ENCODE data around the gene NELFB.

The NELFB gene

GRCh38 chr9:137315581-137316011 is 60.5 kb downstream of the NELFB start:
- TF ChIP-seq BACH2 (CRISPR knock-in tag; IDR thresholded peaks at IDR 0.05; ENCODE audit: borderline replicate concordance) = no peak
- TF ChIP-seq CSDC2 (CRISPR knock-in tag; IDR thresholded peaks at IDR 0.05) = no peak
- TF ChIP-seq TSHZ2 (CRISPR knock-in tag; IDR thresholded peaks at IDR 0.05) = no peak
- TF ChIP-seq PPARA (CRISPR knock-in tag; IDR thresholded peaks at IDR 0.05; ENCODE audit: borderline replicate concordance) = no peak
- TF ChIP-seq TOX (CRISPR knock-in tag; IDR thresholded peaks at IDR 0.05; ENCODE audit: borderline replicate concordance) = no peak
- no peak for TF ChIP-seq ZFP30 (CRISPR knock-in tag; IDR thresholded peaks at IDR 0.05)
- TF ChIP-seq ISL1 (CRISPR knock-in tag; IDR thresholded peaks at IDR 0.05) = no peak
- TF ChIP-seq TCF4 (CRISPR knock-in tag; IDR thresholded peaks at IDR 0.05; ENCODE audit: borderline replicate concordance) = no peak
- no peak for TF ChIP-seq CSRNP3 (CRISPR knock-in tag; IDR thresholded peaks at IDR 0.05)
- no peak for TF ChIP-seq ZNF8 (CRISPR knock-in tag; IDR thresholded peaks at IDR 0.05)
- no peak for TF ChIP-seq SNAI2 (CRISPR knock-in tag; IDR thresholded peaks at IDR 0.05)
- no peak for TF ChIP-seq ZFP3 (CRISPR knock-in tag; IDR thresholded peaks at IDR 0.05)
- no peak for TF ChIP-seq ARNTL (CRISPR knock-in tag; IDR thresholded peaks at IDR 0.05; ENCODE audit: borderline replicate concordance, low read depth)
- no peak for TF ChIP-seq ESRRG (CRISPR knock-in tag; IDR thresholded peaks at IDR 0.05)
- no peak for TF ChIP-seq CREB5 (CRISPR knock-in tag; IDR thresholded peaks at IDR 0.05; ENCODE audit: low read depth)
- no peak for TF ChIP-seq GLIS3 (CRISPR knock-in tag; IDR thresholded peaks at IDR 0.05)
- ATAC-seq = no peak

GRCh38 chr9:137316012-137316981 is 61.2 kb downstream of the NELFB start:
- ATAC-seq = no peak
- no peak for TF ChIP-seq TSHZ2 (CRISPR knock-in tag; IDR thresholded peaks at IDR 0.05)
- TF ChIP-seq CREB5 (CRISPR knock-in tag; IDR thresholded peaks at IDR 0.05; ENCODE audit: low read depth) = no peak
- TF ChIP-seq POU6F1 (CRISPR knock-in tag; IDR thresholded peaks at IDR 0.05; ENCODE audit: borderline replicate concordance, low read depth) = no peak
- TF ChIP-seq ZFP3 (CRISPR knock-in tag; IDR thresholded peaks at IDR 0.05) = no peak
- no peak for TF ChIP-seq RARB (CRISPR knock-in tag; IDR thresholded peaks at IDR 0.05)
